Tibial artery (tissue), 4 donors: ENCODE measurements around the gene PTH1R.

Source experiments
- DNase-seq, 2 donors: peaks; one replicate each; pipeline ENCODE4 v3.0.0-alpha.2; 2019
- H3K27ac ChIP-seq, 2 donors: fragments of 200-600 bp; sonication (generic) in 1 of 2; 1 replicate in 1 of 2; 2 replicates in 1 of 2; pipeline ENCODE4 v1.5.1; 2018 to 2019; ENCODE audit warnings: mild to moderate bottlenecking in 1 of 2
- H3K27me3 ChIP-seq, 2 donors: fragments of 200-600 bp; sonication (generic) in 1 of 2; one replicate each; pipeline versions ENCODE4 v1.5.1 to v1.6.0; 2016 to 2019
- H3K36me3 ChIP-seq, 3 donors: fragments of 200-600 bp; sonication (generic) in 2 of 3; one replicate each; pipeline ENCODE4 v1.5.1; 2016 to 2019; ENCODE audit warnings: mild to moderate bottlenecking in 2 of 3
- H3K4me1 ChIP-seq, 4 donors: fragments of 200-600 bp; sonication (generic) in 2 of 4; 1 replicate in 3 of 4; 2 replicates in 1 of 4; pipeline ENCODE4 v1.5.1; 2016 to 2019
- H3K4me3 ChIP-seq, 2 donors: fragments of 200-600 bp; sonication (generic) in 1 of 2; 1 replicate in 1 of 2; 2 replicates in 1 of 2; pipeline ENCODE4 v1.5.1; 2018 to 2019; ENCODE audit warnings: mild to moderate bottlenecking in 2 of 2
- H3K9me3 ChIP-seq, 3 donors: fragments of 200-600 bp; sonication (generic) in 1 of 3; one replicate each; pipeline ENCODE4 v1.5.1; 2016 to 2019
- intact Hi-C: fragments of 100-400 bp; cut with DNase I; formaldehyde crosslinking; loops from one replicate; pipeline ENCODE4 v1.15.0; 2023; ENCODE audit warnings: low total_unique reads
- TF ChIP-seq, protein P1 (sequence below), 2 experiments: fragments of 200-600 bp in 1 of 2; fragments of 450-650 bp in 1 of 2; IDR thresholded peaks; one replicate each; pipeline ENCODE4 v1.5.1; 2017 to 2019; ENCODE audit warnings: antibody characterized with exemption in 2 of 2, mild to moderate bottlenecking in 1 of 2, moderate library complexity in 1 of 2

Gene PTH1R

DNA sequence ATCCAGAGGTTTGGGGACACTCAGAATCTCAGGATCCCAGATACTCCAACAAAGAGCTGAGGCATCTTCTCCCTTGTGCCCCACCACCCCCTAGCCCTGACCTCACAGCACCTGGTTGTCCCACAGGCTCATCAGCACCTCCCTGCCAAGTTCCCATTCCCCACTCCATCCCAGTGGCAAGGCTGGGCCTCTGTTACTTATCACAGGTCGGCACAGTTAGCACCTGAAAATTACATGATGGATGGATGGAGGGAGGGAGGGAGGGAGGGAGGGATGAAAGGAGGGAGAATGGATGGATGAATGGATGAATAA lies 27.1 kb upstream of the PTH1R start:
- intact Hi-C loops: loop anchor here (10.0 kb wide), 1 partner anchor 146 kb away; the partner anchor contains the start of gene TMIE
- Histone ChIP-seq H3K4me3 (no peak overlapping the region), H3K9me3 (no peaks in the 10 kb centered on the region), H3K27ac (no peak overlapping the region), H3K4me1 (peaks cover 4 to 26% (median 12%) of the 10 kb centered on the region in 4 donors), H3K36me3 (no peaks in the 10 kb centered on the region), H3K27me3 (no peaks in the 10 kb centered on the region)
- no peak for DNase-seq
- TF ChIP-seq, protein P1, sequence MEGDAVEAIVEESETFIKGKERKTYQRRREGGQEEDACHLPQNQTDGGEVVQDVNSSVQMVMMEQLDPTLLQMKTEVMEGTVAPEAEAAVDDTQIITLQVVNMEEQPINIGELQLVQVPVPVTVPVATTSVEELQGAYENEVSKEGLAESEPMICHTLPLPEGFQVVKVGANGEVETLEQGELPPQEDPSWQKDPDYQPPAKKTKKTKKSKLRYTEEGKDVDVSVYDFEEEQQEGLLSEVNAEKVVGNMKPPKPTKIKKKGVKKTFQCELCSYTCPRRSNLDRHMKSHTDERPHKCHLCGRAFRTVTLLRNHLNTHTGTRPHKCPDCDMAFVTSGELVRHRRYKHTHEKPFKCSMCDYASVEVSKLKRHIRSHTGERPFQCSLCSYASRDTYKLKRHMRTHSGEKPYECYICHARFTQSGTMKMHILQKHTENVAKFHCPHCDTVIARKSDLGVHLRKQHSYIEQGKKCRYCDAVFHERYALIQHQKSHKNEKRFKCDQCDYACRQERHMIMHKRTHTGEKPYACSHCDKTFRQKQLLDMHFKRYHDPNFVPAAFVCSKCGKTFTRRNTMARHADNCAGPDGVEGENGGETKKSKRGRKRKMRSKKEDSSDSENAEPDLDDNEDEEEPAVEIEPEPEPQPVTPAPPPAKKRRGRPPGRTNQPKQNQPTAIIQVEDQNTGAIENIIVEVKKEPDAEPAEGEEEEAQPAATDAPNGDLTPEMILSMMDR (IDR thresholded peaks at IDR 0.05): no peak

DNA sequence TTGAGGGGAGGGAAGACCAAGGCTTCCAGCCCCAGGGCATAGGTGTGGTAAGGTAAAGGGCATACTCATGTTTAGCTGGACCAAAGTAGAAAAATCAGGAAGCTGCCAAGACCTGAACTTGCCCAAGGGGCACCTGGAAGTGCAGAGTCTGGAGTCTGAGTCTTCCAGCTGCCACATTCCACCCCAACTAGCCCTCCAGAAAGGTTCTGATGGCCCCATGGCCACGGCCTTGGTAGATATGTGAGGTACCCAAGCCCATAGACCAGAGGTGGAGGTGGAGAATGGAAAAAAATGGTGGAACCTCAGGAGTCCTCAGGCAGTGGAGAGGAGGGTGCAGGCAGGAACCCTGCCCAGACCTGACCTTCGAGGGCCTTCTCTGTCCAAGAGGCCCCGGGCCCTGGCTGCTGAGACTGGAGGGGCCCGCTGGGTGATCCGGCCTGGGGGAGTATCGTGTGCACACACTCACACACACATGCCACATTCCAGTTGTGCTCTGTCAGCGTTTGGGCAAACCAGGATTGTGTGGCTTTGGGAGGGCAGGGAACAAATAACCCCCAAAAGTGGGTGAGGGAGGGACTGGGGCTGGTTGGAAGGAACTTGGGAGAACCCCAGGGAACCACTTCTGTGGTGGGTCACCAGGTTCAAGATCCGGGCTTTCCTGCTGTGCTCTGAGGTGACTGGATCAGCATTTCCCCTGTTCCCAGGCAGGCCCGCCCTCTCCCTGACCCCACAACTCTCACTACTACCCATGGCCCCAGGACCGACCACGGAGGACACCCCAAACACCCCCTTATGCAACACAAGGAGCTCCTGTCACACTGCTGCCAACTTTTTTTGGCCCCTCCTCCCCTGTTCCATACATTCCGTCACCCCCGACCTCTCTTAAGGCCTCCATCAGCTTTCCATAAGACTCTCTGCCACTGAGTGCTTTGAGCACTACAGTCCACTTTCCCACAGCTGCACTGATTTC lies 25.9 kb upstream of the PTH1R start:
- TF ChIP-seq, protein P1 (IDR thresholded peaks at IDR 0.05): no peak
- Histone ChIP-seq H3K4me1 (peaks cover 0 to 15% (median 3%) of the 10 kb centered on the region in 4 donors), H3K27me3 (no peaks in the 10 kb centered on the region), H3K27ac (no peak overlapping the region), H3K36me3 (no peaks in the 10 kb centered on the region), H3K9me3 (no peaks in the 10 kb centered on the region), H3K4me3 (no peak overlapping the region)
- peak in 1 of 2 donors; percentile 66 for DNase-seq
- intact Hi-C loops: loop anchor here (10.0 kb wide), 1 partner anchor 147 kb away; the partner anchor contains the start of gene TMIE

DNA sequence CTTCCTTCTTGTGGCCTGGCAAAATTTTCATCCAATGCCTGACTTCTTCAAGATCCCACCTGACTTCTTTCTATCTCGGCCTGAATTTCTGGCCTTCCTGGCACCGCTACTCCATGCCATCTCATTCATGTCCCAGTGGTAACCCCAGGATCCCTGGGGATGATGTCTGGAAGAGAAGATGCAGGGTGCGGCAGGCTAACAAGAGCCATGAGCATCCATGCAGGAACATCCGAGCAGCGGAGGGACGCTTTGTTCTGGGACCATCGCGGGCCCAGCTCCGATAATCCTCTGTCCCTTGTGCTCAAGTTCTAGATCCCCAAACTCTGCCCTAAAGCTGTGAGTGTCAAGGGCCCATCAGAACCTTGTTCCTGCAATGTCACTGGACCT lies 25.2 kb upstream of the PTH1R start:
- H3K27ac ChIP-seq: no peak overlapping the region
- no peaks in the 10 kb centered on the region for H3K27me3 ChIP-seq
- no peak overlapping the region for H3K4me3 ChIP-seq
- TF ChIP-seq, protein P1 (IDR thresholded peaks at IDR 0.05): no peak
- H3K36me3 ChIP-seq: no peaks in the 10 kb centered on the region
- no peak for DNase-seq
- peaks cover 0 to 11% (median 0%) of the 10 kb centered on the region in 4 donors for H3K4me1 ChIP-seq
- H3K9me3 ChIP-seq: no peaks in the 10 kb centered on the region
- intact Hi-C loops: loop anchor here (10.0 kb wide), 1 partner anchor 148 kb away; the partner anchor contains the start of gene TMIE

DNA sequence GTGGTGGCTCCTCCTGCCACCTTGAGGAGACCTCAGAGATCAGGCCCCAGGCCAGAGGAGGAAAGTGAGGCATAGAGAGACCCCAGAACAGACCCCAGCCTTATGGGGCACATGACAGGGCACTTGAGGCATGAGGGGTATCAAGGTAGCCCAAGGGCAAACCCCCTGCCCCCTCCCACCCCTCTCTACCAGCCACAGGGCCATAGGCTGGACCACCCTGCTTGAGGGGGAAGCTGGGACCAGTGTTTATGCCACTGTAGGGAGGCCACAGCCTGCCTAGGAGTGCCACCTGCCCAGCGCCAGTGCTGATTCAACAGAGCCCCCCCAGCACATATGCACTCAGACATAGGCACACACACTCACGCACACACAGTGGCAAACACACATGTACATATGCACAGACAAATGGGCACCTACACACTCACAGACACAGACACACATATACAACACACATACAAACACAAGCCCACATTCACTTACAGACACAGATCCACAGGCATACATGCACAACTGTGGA lies 24.6 kb upstream of the PTH1R start:
- H3K27me3 ChIP-seq: no peaks in the 10 kb centered on the region
- intact Hi-C loops: loop anchor here (10.0 kb wide), 1 partner anchor 148 kb away; the partner anchor contains the start of gene TMIE
- DNase-seq: no peak
- no peak overlapping the region for H3K27ac ChIP-seq
- TF ChIP-seq, protein P1 (IDR thresholded peaks at IDR 0.05): no peak
- peaks cover 0 to 5% (median 0%) of the 10 kb centered on the region in 4 donors for H3K4me1 ChIP-seq
- H3K4me3 ChIP-seq: no peak overlapping the region
- H3K9me3 ChIP-seq: no peaks in the 10 kb centered on the region
- H3K36me3 ChIP-seq: no peaks in the 10 kb centered on the region

DNA sequence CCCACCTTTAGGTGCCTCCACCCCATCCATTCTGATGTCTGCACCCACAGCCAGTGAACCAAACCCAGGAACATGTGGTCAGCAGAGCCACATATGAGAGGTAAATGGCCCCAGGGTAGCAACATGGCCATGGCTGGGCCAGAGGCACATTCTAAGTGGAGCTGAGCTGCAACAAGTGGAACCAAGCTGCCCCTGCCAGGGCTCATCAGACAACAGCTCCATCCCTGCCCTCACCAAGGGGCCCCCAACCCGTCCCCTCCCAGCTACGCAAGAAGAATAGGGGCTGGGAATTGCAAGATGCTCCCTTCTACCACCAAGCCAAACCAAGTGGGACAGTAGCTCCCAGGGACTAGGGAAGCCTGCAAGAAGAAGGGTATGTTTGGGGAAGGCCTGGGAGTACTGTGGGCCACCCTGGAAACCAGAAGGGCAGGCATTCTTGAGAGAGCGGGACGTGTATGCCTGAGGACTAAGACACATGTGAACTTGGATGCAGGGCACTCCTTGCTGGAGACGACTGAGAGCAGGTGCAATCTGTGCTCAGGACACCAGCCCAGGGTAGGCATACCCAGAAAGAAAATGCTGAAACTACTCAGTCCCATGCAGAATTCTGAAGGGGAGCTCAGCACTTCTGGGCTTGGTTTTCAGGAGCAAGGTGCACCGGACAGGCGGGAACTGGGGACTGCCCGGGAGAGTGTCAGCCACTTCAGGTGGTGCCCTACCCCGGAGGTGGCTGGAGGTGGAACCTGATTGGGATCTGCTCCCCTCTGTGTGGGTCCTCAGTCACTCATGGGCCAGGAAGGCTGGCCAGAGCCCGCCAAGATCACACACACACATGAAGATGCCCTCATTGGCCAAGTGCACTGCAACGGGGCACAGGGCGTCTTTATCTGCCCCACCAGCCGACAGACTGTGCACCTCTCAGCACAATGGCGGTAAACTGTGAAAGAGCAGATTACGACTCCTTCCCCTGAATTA lies 23.8 kb upstream of the PTH1R start:
- Histone ChIP-seq H3K4me3 (no peak overlapping the region), H3K9me3 (no peaks in the 10 kb centered on the region), H3K27me3 (no peaks in the 10 kb centered on the region), H3K4me1 (no peaks in the 10 kb centered on the region), H3K36me3 (no peaks in the 10 kb centered on the region), H3K27ac (no peak overlapping the region)
- TF ChIP-seq, protein P1 (IDR thresholded peaks at IDR 0.05): no peak
- intact Hi-C loops: loop anchor here (10.0 kb wide), 1 partner anchor 149 kb away; the partner anchor contains the start of gene TMIE
- peak in 1 of 2 donors; percentile 35 for DNase-seq
